ENCODE results near the gene VRTN.
"Not testable (repeated sequence)": the region's sequence is repeated elsewhere in the genome, so short reads cannot be mapped to it uniquely, and the experiment has no call there.

Gene VRTN

GRCh38 chr14:74364271-74364880 is 16.1 kb downstream of the VRTN start:
- H3K4me1 Mint-ChIP-seq = peaks cover 6% of the 10 kb centered on the region
- H3K36me3 Mint-ChIP-seq = no peaks in the 10 kb centered on the region
- no peak overlapping the region for H3K4me3 Mint-ChIP-seq
- peaks cover 9% of the 10 kb centered on the region for H3K27me3 Mint-ChIP-seq
- ATAC-seq = no peak
- no peaks in the 10 kb centered on the region for H3K9me3 Mint-ChIP-seq
- H3K27ac Mint-ChIP-seq = no peak overlapping the region

DNA sequence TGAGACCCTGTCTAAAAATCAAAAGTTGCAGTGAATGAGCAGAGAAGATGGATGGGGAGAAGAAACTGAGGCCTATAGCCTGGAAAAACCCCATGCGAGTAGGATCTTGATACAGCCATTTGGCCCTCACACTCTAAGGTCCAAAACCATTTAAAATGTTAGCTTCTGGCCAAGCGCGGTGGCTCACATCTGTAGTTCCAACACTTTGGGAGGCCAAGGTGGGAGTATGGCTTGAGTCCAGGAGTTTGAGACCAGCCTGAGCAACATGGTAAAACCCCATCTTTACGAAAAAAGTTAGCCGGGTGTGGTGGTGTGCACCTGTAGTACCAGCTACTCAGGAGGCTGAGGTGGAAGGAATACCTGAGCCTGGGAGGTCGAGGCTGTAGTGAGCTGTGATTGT is 19.8 kb downstream of the VRTN start:
- Mint-ChIP-seq H3K4me1 (no peaks in the 10 kb centered on the region), H3K36me3 (no peaks in the 10 kb centered on the region), H3K27ac (no peak overlapping the region), H3K4me3 (no peak overlapping the region), H3K27me3 (no peaks in the 10 kb centered on the region), H3K9me3 (no peaks in the 10 kb centered on the region)
- ATAC-seq = no peak

DNA sequence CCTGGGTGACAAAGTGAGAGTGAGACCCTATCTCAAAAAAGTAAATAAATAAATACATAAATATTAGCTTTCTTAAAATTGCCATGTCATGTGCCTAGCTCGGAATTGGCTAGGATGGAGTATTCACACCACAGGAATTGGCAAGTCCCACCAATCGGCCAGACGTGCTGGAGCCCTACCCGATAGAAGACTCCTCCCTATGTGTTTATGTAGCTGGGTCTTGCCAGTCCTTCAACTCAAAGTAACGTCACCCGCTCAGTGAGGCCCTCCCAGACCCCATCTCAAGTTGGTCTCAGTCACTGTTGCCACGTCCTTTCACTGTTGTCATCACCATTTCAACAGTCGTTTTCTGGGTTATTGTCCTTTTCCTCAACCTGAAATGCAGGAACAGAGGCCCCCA is 20.2 kb downstream of the VRTN start:
- Mint-ChIP-seq H3K4me1 (no peaks in the 10 kb centered on the region), H3K27ac (no peak overlapping the region), H3K36me3 (no peaks in the 10 kb centered on the region), H3K4me3 (no peak overlapping the region), H3K27me3 (no peaks in the 10 kb centered on the region), H3K9me3 (no peaks in the 10 kb centered on the region)
- no peak for ATAC-seq

DNA sequence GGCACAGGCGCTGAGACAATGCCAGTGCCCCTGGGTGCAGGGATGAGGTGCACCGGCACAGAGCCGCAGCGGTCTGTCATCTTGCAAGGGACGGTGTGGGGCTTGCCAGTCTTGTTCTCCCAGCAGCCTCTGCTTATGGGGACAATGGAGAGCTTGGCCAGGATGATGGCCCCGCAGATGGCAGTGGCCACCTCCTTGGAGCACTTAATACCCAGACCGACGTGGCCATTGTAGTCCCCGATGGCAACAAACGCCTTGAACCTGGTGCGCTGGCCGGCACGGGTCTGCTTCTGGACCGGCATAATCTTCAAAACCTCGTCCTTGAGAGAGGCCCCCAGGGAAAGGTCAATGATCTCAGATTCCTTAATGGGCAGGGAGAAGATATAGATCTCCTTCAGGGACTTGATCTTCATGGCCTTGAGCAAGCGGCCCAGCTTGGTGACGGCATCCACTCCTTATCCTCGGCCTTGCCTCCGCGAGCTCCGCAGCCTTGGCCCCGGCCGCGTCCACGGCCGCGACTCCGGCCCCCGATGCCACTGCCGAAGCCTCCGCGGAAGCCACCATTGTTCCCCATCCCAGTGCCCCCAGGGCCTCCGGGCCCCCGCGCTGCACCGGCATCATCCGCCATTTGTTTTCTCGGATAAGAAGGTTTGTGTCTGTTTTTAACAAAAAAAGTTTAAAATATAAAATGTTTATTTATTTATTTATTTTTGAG is 29.9 kb downstream of the VRTN start:
- H3K4me1 Mint-ChIP-seq = no peaks in the 10 kb centered on the region
- ATAC-seq = no peak
- no peaks in the 10 kb centered on the region for H3K36me3 Mint-ChIP-seq
- no peaks in the 10 kb centered on the region for H3K9me3 Mint-ChIP-seq
- no peaks in the 10 kb centered on the region for H3K27me3 Mint-ChIP-seq
- H3K4me3 Mint-ChIP-seq = no peak overlapping the region
- no peak overlapping the region for H3K27ac Mint-ChIP-seq

DNA sequence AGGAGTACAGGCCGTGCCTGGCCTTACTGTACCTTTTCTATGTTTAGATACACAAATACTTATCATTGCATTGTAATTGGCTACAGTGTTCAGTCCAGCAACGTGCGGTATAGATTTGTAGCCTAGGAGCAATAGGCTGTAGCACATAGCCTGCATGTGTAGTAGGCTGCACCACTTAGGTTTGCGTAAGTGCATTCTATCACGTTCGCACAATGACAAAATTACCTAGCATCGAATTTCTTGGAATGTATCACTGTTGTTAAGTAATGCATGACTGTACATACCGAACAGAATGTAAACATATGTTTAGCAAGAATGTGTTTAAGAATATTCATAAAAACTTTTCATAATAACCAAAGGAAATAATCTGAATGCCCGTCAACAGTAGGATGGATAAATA is 31.9 kb downstream of the VRTN start:
- Mint-ChIP-seq H3K4me3 (no peak overlapping the region), H3K27me3 (no peaks in the 10 kb centered on the region), H3K4me1 (no peaks in the 10 kb centered on the region), H3K36me3 (no peaks in the 10 kb centered on the region), H3K27ac (no peak overlapping the region), H3K9me3 (no peaks in the 10 kb centered on the region)
- no peak for ATAC-seq

DNA sequence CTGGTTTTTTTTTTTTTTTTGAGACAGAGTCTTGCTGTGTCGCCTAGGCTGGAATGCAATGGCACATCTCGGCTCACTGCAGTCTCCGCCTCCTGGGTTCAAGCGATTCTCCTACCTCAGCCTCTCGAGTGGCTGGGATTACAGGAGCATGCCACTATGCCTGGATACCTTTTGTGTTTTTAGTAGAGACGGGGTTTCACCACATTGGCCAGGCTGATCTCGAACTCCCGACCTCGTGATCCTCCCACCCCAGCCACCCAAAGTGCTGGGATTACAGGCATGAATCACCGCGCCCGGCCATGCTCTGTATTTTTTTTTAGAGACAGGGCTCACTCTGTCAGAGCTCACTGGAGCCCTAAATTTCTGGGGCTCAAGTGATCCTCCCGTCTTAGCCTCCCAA is 32.6 kb downstream of the VRTN start:
- no peak for ATAC-seq
- no peaks in the 10 kb centered on the region for H3K9me3 Mint-ChIP-seq
- no peak overlapping the region for H3K27ac Mint-ChIP-seq

GRCh38 chr14:74381571-74381970 is 33.3 kb downstream of the VRTN start:
- H3K4me1 Mint-ChIP-seq, H3K9me3 Mint-ChIP-seq, ATAC-seq, H3K27ac Mint-ChIP-seq, H3K27me3 Mint-ChIP-seq, H3K36me3 Mint-ChIP-seq, H3K4me3 Mint-ChIP-seq: not testable (repeated sequence)

More for the DNA sequence above, 32.6 kb downstream of the VRTN start:
- Mint-ChIP-seq H3K4me1 (no peaks in the 10 kb centered on the region), H3K36me3 (no peaks in the 10 kb centered on the region), H3K4me3 (no peak overlapping the region), H3K27me3 (no peaks in the 10 kb centered on the region)

DNA sequence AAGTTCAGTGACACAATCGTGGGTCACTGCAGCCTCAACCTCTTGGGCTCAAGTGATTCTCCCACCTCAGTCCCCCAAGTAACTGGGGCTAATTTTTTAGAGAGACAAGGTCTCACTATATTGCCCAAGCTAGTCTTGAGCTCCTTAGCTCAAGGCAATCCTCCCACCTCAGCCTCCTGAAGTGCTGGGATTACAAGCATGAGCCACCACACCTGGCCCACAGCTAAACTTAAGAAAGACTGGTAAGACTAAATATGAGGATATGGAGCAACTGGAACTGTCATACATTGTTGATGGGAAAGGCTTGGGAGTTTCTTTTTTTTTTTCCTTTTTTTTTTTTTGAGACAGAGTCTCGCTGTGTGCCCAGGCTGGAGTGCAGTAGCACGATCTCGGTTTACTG is 34.0 kb downstream of the VRTN start:
- Mint-ChIP-seq H3K4me3 (no peak overlapping the region), H3K27me3 (no peaks in the 10 kb centered on the region), H3K27ac (no peak overlapping the region), H3K36me3 (no peaks in the 10 kb centered on the region), H3K4me1 (no peaks in the 10 kb centered on the region), H3K9me3 (no peaks in the 10 kb centered on the region)
- ATAC-seq = no peak

- H3K27me3 Mint-ChIP-seq = peaks cover 8% of the 10 kb centered on the region
- no peaks in the 10 kb centered on the region for H3K36me3 Mint-ChIP-seq
- H3K27ac Mint-ChIP-seq = no peak overlapping the region
- no peak overlapping the region for H3K4me3 Mint-ChIP-seq
- no peak for ATAC-seq
- no peaks in the 10 kb centered on the region for H3K9me3 Mint-ChIP-seq
- peaks cover 10% of the 10 kb centered on the region for H3K4me1 Mint-ChIP-seq
Measured at GRCh38 chr14:74389980-74390379, 41.7 kb downstream of the VRTN start.

DNA sequence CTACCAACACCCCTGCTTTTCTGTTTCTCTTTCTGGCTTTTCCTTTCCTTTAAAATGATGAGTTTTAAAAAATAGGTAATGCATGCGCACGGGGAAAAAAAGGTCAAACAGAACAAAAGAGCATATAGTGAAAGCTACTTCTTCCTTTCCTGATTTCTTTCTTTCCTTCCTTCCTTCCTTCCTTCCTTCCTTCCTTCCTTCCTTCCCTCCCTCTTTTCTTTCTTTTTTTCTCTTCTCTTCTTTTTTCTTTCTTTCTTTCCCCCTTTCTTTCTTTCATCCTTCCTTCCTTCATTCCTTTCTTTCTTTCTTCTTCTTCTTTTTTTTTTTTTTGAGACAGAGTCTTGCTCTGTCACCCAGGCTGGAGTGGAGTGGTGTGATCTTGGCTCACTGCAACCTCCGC is 42.2 kb downstream of the VRTN start:
- H3K27me3 Mint-ChIP-seq, H3K36me3 Mint-ChIP-seq, ATAC-seq, H3K9me3 Mint-ChIP-seq, H3K4me1 Mint-ChIP-seq: not testable (repeated sequence)
- H3K4me3 Mint-ChIP-seq = peak overlapping the region; percentile 8
- H3K27ac Mint-ChIP-seq = peak overlapping the region; percentile 22

DNA sequence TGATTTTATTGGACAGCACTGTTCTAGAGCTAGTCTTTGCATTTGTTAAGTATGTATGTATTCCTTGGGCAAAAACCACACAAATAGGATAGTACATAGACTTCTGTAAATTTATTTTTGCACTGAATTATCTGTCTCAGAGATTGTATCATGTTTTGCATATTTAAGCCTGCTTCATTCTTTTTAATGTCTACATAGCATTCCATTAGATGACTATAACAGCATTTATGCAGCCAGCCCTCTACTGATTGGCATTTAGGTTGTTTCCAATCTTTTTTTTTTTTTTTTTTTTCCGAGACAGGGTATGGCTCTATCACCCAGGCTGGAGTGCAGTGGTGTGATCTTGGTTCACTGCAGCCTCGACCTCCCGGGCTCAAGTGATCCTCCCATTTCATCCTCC is 43.2 kb downstream of the VRTN start:
- Mint-ChIP-seq H3K27ac (no peak overlapping the region), H3K4me1 (peaks cover 10% of the 10 kb centered on the region), H3K4me3 (no peak overlapping the region), H3K9me3 (no peaks in the 10 kb centered on the region), H3K36me3 (no peaks in the 10 kb centered on the region), H3K27me3 (peaks cover 8% of the 10 kb centered on the region)
- ATAC-seq = no peak

DNA sequence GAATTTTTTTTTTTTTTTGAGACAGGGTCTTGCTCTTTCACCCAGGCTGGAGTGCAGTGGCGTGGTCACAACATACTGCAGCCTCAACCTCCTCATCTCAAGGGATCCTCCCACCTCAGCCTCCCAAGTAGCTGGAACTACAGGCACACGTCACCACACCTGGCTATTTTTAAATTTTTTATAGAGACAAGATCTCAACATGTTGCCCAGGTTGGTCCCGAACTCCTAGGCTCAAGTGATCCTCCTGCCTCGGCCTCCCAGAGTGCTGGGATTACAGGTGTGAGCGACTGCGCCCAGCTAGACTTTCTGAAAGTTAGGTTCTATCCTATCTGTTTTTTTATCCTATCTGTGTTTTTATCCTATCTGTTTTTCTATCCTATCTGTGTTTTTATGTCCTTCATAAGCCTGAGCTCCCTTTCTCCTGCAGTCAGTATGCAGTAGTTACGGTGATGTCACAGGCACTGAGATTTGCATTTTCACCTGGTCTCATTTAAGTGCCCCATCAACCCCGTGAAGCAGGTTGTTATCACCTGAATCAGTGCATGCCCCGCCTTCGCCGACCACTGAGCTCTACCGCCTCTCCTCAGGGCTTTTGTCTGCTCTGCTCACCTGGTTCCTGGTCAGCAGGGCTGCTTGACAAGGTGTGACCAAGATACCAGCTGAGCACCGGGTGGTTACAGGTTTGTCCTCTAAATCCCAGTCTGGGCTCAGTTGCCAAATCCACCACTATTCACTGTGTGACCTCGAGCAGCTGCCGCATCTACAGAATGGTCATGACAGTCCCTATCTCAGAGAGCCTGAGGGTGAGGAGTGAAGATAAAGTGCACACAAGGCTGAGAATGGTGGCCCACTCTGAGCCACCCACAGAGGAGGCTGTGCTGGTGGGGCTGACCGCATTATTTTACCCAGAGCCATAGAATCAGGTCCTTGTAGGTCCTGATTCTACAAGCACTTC is 44.6 kb downstream of the VRTN start:
- no peak for ATAC-seq
- Mint-ChIP-seq H3K9me3 (no peaks in the 10 kb centered on the region), H3K27me3 (peaks cover 8% of the 10 kb centered on the region), H3K4me1 (peaks cover 10% of the 10 kb centered on the region), H3K36me3 (no peaks in the 10 kb centered on the region), H3K27ac (no peak overlapping the region), H3K4me3 (no peak overlapping the region)

DNA sequence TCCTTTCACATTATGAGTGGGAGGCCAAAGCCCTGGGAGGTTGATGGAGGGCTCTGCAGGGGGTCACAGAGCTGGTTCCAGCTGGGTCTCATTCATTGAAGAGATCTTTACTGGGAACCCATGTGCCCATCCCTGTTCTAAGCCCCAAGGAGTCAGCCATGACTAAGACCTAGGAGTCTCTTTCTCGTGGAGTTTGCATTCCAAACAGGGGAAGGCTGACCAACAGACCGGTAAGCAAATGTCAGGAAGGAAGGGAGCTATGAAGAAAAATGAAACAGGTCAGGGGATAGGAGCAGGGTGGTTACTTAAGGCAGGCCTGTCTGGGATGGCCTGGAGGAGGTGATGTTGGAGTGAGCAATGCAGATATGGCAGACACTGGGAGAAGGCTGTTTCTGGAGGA is 46.3 kb downstream of the VRTN start:
- no peaks in the 10 kb centered on the region for H3K9me3 Mint-ChIP-seq
- peaks cover 10% of the 10 kb centered on the region for H3K4me1 Mint-ChIP-seq
- peaks cover 8% of the 10 kb centered on the region for H3K27me3 Mint-ChIP-seq
- no peaks in the 10 kb centered on the region for H3K36me3 Mint-ChIP-seq
- H3K4me3 Mint-ChIP-seq = no peak overlapping the region
- ATAC-seq = no peak
- H3K27ac Mint-ChIP-seq = no peak overlapping the region

GRCh38 chr14:74395094-74395493 is 46.8 kb downstream of the VRTN start:
- no peak for ATAC-seq
- Mint-ChIP-seq H3K9me3 (no peaks in the 10 kb centered on the region), H3K27me3 (peaks cover 8% of the 10 kb centered on the region), H3K4me3 (no peak overlapping the region), H3K4me1 (peaks cover 11% of the 10 kb centered on the region), H3K27ac (no peak overlapping the region), H3K36me3 (no peaks in the 10 kb centered on the region)

GRCh38 chr14:74400031-74400685 is 51.9 kb downstream of the VRTN start:
- H3K27me3 Mint-ChIP-seq = no peaks in the 10 kb centered on the region
- no peaks in the 10 kb centered on the region for H3K36me3 Mint-ChIP-seq
- H3K9me3 Mint-ChIP-seq = no peaks in the 10 kb centered on the region
- peaks cover 43% of the 10 kb centered on the region for H3K4me1 Mint-ChIP-seq
- ATAC-seq = no peak
- H3K27ac Mint-ChIP-seq = peak overlapping the region; percentile 96
- H3K4me3 Mint-ChIP-seq = no peak overlapping the region

Data from stimulated activated memory B cell treated with anti-CD40 and anti-IgM and Interleukin-4, amounts not matched to agents 10 μg/mL and 1 μg/mL and 100 μg/mL, for 72 hours (primary cell).